Measurements from ENCODE around the gene SLX9.
A peak's percentile ranks its signal among the peaks of the same experiment; 100 is the strongest.

Gene SLX9

GRCh38 chr21:44926331-44927101, 13.3 kb upstream of the SLX9 start:
- no peak for DNase-seq (ENCODE audit: insufficient read length, low spot score)
- TF ChIP-seq POLR2A (IDR thresholded peaks at IDR 0.05; ENCODE audit: low read depth, low read length) = no peak
- FAIRE-seq = no peak

GRCh38 chr21:44927259-44927586, 12.6 kb upstream of the SLX9 start:
- DNase-seq (ENCODE audit: insufficient read length, low spot score) (no peak), FAIRE-seq (no peak)
- TF ChIP-seq POLR2A (IDR thresholded peaks at IDR 0.05; ENCODE audit: low read depth, low read length) = no peak

- FAIRE-seq (no peak), DNase-seq (ENCODE audit: insufficient read length, low spot score) (peak; percentile 98)
Observed at GRCh38 chr21:44927587-44928461, 12.0 kb upstream of the SLX9 start.

GRCh38 chr21:44928500-44929241, 11.2 kb upstream of the SLX9 start:
- FAIRE-seq (peak; percentile 77), DNase-seq (ENCODE audit: insufficient read length, low spot score) (peak; percentile 87)

More at GRCh38 chr21:44927587-44928461, 12.0 kb upstream of the SLX9 start:
- no peak for TF ChIP-seq POLR2A (IDR thresholded peaks at IDR 0.05; ENCODE audit: low read depth, low read length)

- FAIRE-seq (no peak), DNase-seq (ENCODE audit: insufficient read length, low spot score) (no peak)
- no peak for TF ChIP-seq POLR2A (IDR thresholded peaks at IDR 0.05; ENCODE audit: low read depth, low read length)
Observed at GRCh38 chr21:44929242-44929798, 10.5 kb upstream of the SLX9 start.

- no peak for FAIRE-seq
- TF ChIP-seq POLR2A (IDR thresholded peaks at IDR 0.05; ENCODE audit: low read depth, low read length) = no peak
- DNase-seq (ENCODE audit: insufficient read length, low spot score) = no peak
Observed at GRCh38 chr21:44929799-44930542, 9.9 kb upstream of the SLX9 start.

GRCh38 chr21:44930543-44930981, 9.3 kb upstream of the SLX9 start:
- no peak for FAIRE-seq
- TF ChIP-seq POLR2A (IDR thresholded peaks at IDR 0.05; ENCODE audit: low read depth, low read length) = no peak
- peak; percentile 73 for DNase-seq (ENCODE audit: insufficient read length, low spot score)

GRCh38 chr21:44931137-44931500, 8.7 kb upstream of the SLX9 start:
- TF ChIP-seq POLR2A (IDR thresholded peaks at IDR 0.05; ENCODE audit: low read depth, low read length) = no peak
- FAIRE-seq = no peak
- peak; percentile 61 for DNase-seq (ENCODE audit: insufficient read length, low spot score)

- FAIRE-seq = no peak
- no peak for TF ChIP-seq POLR2A (IDR thresholded peaks at IDR 0.05; ENCODE audit: low read depth, low read length)
- no peak for DNase-seq (ENCODE audit: insufficient read length, low spot score)
Observed at GRCh38 chr21:44931501-44932407, 8.1 kb upstream of the SLX9 start.

- DNase-seq (ENCODE audit: insufficient read length, low spot score) (no peak), FAIRE-seq (no peak)
- TF ChIP-seq POLR2A (IDR thresholded peaks at IDR 0.05; ENCODE audit: low read depth, low read length) = no peak
Observed at GRCh38 chr21:44932408-44933181, 7.2 kb upstream of the SLX9 start.

- TF ChIP-seq POLR2A (IDR thresholded peaks at IDR 0.05; ENCODE audit: low read depth, low read length) = no peak
- DNase-seq (ENCODE audit: insufficient read length, low spot score) (no peak), FAIRE-seq (no peak)
Observed at GRCh38 chr21:44933199-44933917, 6.5 kb upstream of the SLX9 start.
